ENCODE results near the gene SLC7A14.

The SLC7A14 gene

GRCh38 chr3:170496868-170497140, 89.1 kb downstream of the SLC7A14 start:
- Histone ChIP-seq H3K27me3 (ENCODE audit: insufficient read depth, low read length, poor library complexity) (no peaks in the 10 kb centered on the region), H3K4me2 (ENCODE audit: insufficient read depth, low read length) (no peak overlapping the region), H3K4me1 (ENCODE audit: insufficient read depth, low read length) (no peaks in the 10 kb centered on the region), H3K79me2 (ENCODE audit: insufficient read depth, low read length) (no peaks in the 10 kb centered on the region), H3K27ac (ENCODE audit: low read length) (no peak overlapping the region), H3K9me3 (ENCODE audit: insufficient read depth, low read length, severe bottlenecking) (no peaks in the 10 kb centered on the region), H3K4me3 (ENCODE audit: low read depth in 1 of 2, low read length in 2 of 2) (no peak overlapping the region), H2AFZ (ENCODE audit: low read depth, low read length) (no peak overlapping the region), H4K20me1 (ENCODE audit: insufficient read depth, low read length) (no peaks in the 10 kb centered on the region), H3K36me3 (ENCODE audit: insufficient read depth, low read length) (no peaks in the 10 kb centered on the region), H3K9ac (ENCODE audit: low read depth, low read length) (no peak overlapping the region)
- ATAC-seq (ENCODE audit: insufficient read depth, low read depth): no peak
- DNase-seq: no peak
- no peak for TF ChIP-seq CTCF (IDR thresholded peaks at IDR 0.05; ENCODE audit: borderline replicate concordance, extremely low read depth, low read length, poor library complexity, severe bottlenecking)
- TF ChIP-seq EZH2 (IDR thresholded peaks at IDR 0.05; ENCODE audit: borderline replicate concordance, low read depth, low read length, severe bottlenecking): no peak

GRCh38 chr3:170496026-170496867, 89.6 kb downstream of the SLC7A14 start:
- Histone ChIP-seq H3K79me2 (ENCODE audit: insufficient read depth, low read length) (no peaks in the 10 kb centered on the region), H4K20me1 (ENCODE audit: insufficient read depth, low read length) (no peaks in the 10 kb centered on the region), H3K9ac (ENCODE audit: low read depth, low read length) (no peak overlapping the region), H2AFZ (ENCODE audit: low read depth, low read length) (no peak overlapping the region), H3K4me1 (ENCODE audit: insufficient read depth, low read length) (no peaks in the 10 kb centered on the region), H3K9me3 (ENCODE audit: insufficient read depth, low read length, severe bottlenecking) (no peaks in the 10 kb centered on the region), H3K4me2 (ENCODE audit: insufficient read depth, low read length) (no peak overlapping the region), H3K36me3 (ENCODE audit: insufficient read depth, low read length) (no peaks in the 10 kb centered on the region), H3K27ac (ENCODE audit: low read length) (no peak overlapping the region), H3K4me3 (ENCODE audit: low read depth in 1 of 2, low read length in 2 of 2) (no peak overlapping the region), H3K27me3 (ENCODE audit: insufficient read depth, low read length, poor library complexity) (no peaks in the 10 kb centered on the region)
- peak; percentile 26 for TF ChIP-seq CTCF (IDR thresholded peaks at IDR 0.05; ENCODE audit: borderline replicate concordance, extremely low read depth, low read length, poor library complexity, severe bottlenecking)
- TF ChIP-seq EZH2 (IDR thresholded peaks at IDR 0.05; ENCODE audit: borderline replicate concordance, low read depth, low read length, severe bottlenecking): no peak
- ATAC-seq (ENCODE audit: insufficient read depth, low read depth): no peak
- DNase-seq: no peak

GRCh38 chr3:170494766-170495165, 91.1 kb downstream of the SLC7A14 start:
- Histone ChIP-seq H3K27me3 (ENCODE audit: insufficient read depth, low read length, poor library complexity) (no peaks in the 10 kb centered on the region), H3K4me3 (ENCODE audit: low read depth in 1 of 2, low read length in 2 of 2) (no peak overlapping the region), H3K9me3 (ENCODE audit: insufficient read depth, low read length, severe bottlenecking) (no peaks in the 10 kb centered on the region), H4K20me1 (ENCODE audit: insufficient read depth, low read length) (no peaks in the 10 kb centered on the region), H3K36me3 (ENCODE audit: insufficient read depth, low read length) (no peaks in the 10 kb centered on the region), H3K4me1 (ENCODE audit: insufficient read depth, low read length) (no peaks in the 10 kb centered on the region), H3K4me2 (ENCODE audit: insufficient read depth, low read length) (no peak overlapping the region), H2AFZ (ENCODE audit: low read depth, low read length) (no peak overlapping the region), H3K27ac (ENCODE audit: low read length) (no peak overlapping the region), H3K9ac (ENCODE audit: low read depth, low read length) (no peak overlapping the region), H3K79me2 (ENCODE audit: insufficient read depth, low read length) (no peaks in the 10 kb centered on the region)
- DNase-seq: no peak
- ATAC-seq (ENCODE audit: insufficient read depth, low read depth): no peak
- TF ChIP-seq CTCF (IDR thresholded peaks at IDR 0.05; ENCODE audit: borderline replicate concordance, extremely low read depth, low read length, poor library complexity, severe bottlenecking) (no peak), EZH2 (IDR thresholded peaks at IDR 0.05; ENCODE audit: borderline replicate concordance, low read depth, low read length, severe bottlenecking) (no peak)
